GM18907 (cell line): Measurements from ENCODE around the gene PHYKPL.
"Not testable (repeated sequence)": the region's sequence is repeated elsewhere in the genome, so short reads cannot be mapped to it uniquely, and the experiment has no call there.

Source experiments
- ATAC-seq: cut with Tn5 transposase; IDR thresholded peaks from one replicate; pipeline ENCODE4 v1.9.1; 2021; ENCODE audit warnings: mild to moderate bottlenecking, moderate library complexity; ENCODE audit not compliant: unreplicated experiment

Gene PHYKPL

GRCh38 chr5:178208540-178209227 lies 23.9 kb downstream of the PHYKPL start:
- ATAC-seq: no peak

GRCh38 chr5:178207917-178208280 lies 24.7 kb downstream of the PHYKPL start:
- no peak for ATAC-seq

- ATAC-seq: no peak
These were observed 25.3 kb downstream of the PHYKPL start for GRCh38 chr5:178207183-178207916.

GRCh38 chr5:178206166-178207101 lies 26.2 kb downstream of the PHYKPL start:
- no peak for ATAC-seq

GRCh38 chr5:178205749-178206047 lies 26.9 kb downstream of the PHYKPL start:
- no peak for ATAC-seq

GRCh38 chr5:178204935-178205748 lies 27.5 kb downstream of the PHYKPL start:
- peak; percentile 49 for ATAC-seq

GRCh38 chr5:178204182-178204934 lies 28.2 kb downstream of the PHYKPL start, which contains the start of gene HNRNPAB:
Gene HNRNPAB, plus strand, starts transcription at chr5:178204533. Its CDS starts 305 bp downstream, at chr5:178204838.
- ATAC-seq: peak; percentile 88

- ATAC-seq: no peak
These were observed 28.9 kb downstream of the PHYKPL start for GRCh38 chr5:178203670-178204181.

GRCh38 chr5:178202541-178202940 lies 30.1 kb downstream of the PHYKPL start:
- no peak for ATAC-seq

GRCh38 chr5:178201927-178202235 lies 30.7 kb downstream of the PHYKPL start:
- ATAC-seq: no peak

- ATAC-seq: no peak
These were observed 31.2 kb downstream of the PHYKPL start for GRCh38 chr5:178201221-178201926.

- ATAC-seq: no peak
These were observed 32.8 kb downstream of the PHYKPL start for GRCh38 chr5:178199581-178200434.

- ATAC-seq: no peak
These were observed 33.9 kb downstream of the PHYKPL start for GRCh38 chr5:178198706-178199105.

- not testable (repeated sequence) for ATAC-seq
These were observed 34.5 kb downstream of the PHYKPL start for GRCh38 chr5:178198151-178198550.

- ATAC-seq: no peak
These were observed 35.6 kb downstream of the PHYKPL start for GRCh38 chr5:178196986-178197385.

- ATAC-seq: no peak
These were observed 36.3 kb downstream of the PHYKPL start for GRCh38 chr5:178196281-178196812.

- ATAC-seq: no peak
These were observed 38.6 kb downstream of the PHYKPL start for GRCh38 chr5:178194026-178194425.

GRCh38 chr5:178193251-178193809 lies 39.3 kb downstream of the PHYKPL start:
- ATAC-seq: no peak
